Esophagus squamous epithelium (tissue), 4 donors: Measurements from ENCODE around the gene TMEM98.

Source experiments
- CTCF ChIP-seq, 6 experiments: fragments of 450-650 bp in 4 of 6; fragments of 200-600 bp in 2 of 6; sonication (generic) in 2 of 6; IDR thresholded peaks; one replicate each; pipeline ENCODE4 v1.5.1; 2016 to 2019; ENCODE audit warnings: antibody characterized with exemption in 6 of 6, mild to moderate bottlenecking in 4 of 6, moderate library complexity in 4 of 6
- POLR2A ChIP-seq, 4 donors: fragments of 450-650 bp; IDR thresholded peaks; one replicate each; pipeline ENCODE4 v1.6.1; 2017; ENCODE audit warnings: antibody characterized with exemption in 4 of 4, mild to moderate bottlenecking in 4 of 4, moderate library complexity in 3 of 4

GRCh38 chr17:32914181-32914580, 13.8 kb upstream of the TMEM98 start:
- TF ChIP-seq CTCF (IDR thresholded peaks at IDR 0.05) (no peak), POLR2A (IDR thresholded peaks at IDR 0.05) (no peak)
